Left renal cortex interstitium (tissue), 4 donors: ENCODE results near the gene LRRC8B. TPM values are rescaled to one million over a fixed set of nuclear protein-coding genes. Genes with fewer than 3 reads are reported as not detected.

Experiments used
- DNase-seq, 4 donors: peaks; one replicate each; pipeline ENCODE4 v3.0.0-alpha.2; 2013; ENCODE audit warnings: low read depth in 4 of 4, low spot score in 2 of 4, missing footprints in 1 of 4
- polyA plus RNA-seq, 4 donors: library from polyadenylated mRNA; unstranded; fragments of 120-200 nt; gene quantifications; one replicate each; pipeline ENCODE4 v1.2.1, GENCODE V29; 2013; ENCODE audit not compliant: insufficient read length in 4 of 4

Gene LRRC8B
- polyA plus RNA-seq, 4 donors: 8.2 to 9.3 (median 8.7) TPM

DNA sequence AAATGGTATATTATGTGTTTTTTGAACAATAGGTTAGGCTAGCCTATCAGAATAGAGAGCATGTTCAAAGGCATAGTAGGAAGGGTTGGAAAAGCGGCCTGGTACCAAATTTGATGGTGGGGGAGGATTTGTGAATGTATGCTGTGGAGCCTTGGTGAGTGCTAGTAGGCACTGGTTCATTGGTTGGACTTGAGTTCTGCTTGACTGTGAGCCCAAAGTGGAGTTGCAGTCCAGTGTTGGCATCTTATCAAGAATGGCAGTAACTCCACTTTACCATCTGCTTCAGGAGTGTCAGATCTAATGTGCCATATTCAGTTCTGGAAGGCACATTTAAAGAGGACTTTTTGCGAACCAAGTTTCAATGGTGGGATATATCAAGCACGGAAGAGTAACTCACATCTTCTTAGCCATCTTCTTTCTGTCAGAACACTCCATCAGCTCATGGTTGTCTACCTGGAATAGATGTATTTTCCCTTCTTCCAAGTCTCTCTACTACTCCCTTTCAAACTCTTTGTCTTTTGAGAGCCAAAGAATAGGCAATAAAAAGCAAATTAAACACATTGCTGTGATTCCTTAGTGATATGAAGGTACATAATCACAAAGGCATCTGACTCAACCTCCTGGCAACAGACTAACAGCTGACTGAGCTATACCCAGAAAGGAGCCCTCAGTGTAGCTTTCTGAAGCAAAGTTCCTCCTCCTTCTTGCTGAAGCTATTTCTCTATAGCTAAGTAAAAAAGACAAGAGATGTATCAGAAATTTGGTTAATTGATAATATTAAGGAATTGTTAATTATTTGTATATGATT, 21.7 kb downstream of the LRRC8B start:
- DNase-seq: no peak

DNA sequence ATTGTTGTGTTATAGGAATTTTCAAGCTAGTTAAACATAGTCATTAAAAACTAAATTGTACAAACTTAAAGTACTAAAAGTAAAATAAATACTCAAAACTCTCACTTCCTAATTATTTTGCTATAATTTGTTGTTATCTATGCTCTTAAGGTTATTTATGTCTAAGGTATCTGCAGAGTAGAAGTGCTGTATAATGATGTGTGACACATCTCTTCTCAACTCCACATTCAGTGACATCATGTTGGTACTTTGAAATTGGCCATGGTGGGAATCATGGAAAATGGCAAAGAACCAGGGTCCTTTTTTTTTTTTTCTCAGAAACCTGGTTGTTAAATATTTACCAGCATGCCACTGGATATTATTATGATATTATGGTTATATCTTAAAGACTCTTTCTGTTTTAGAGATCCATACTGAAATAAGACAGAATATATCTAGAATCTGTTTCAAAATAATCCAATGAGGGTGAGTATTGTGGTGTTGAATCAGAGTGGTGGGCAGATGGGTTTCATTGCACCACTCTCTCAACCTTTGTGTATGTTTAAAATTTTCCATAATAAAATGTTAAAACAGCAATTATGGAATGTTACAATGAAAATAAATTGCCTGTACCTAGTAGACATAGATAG, 22.4 kb downstream of the LRRC8B start:
- DNase-seq: no peak

DNA sequence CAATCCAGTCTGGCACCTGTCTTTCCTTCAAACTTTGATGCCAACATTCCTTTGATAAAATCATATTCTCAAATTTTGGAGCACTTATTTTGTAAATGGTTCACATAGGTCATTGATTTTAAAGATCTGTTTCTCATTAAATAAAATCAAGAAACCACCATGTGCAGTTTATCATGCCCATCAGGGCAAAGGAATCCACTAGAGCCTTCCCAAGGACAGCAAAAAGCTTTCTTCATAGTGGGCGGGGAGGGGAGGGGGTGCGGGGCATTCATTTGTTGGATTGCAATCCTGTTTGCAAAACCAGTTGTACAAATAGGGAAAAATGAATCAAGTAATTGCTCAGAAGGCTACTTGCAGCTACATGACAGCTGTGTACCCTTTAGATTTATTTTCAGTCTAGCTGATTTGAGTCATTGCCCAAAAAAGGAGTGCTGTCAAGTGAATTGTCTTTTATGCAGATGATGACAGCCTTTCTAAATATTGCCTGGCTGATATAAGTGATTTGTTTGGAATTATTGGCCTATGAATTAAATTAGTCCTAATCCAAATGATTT, 23.0 kb downstream of the LRRC8B start:
- DNase-seq: no peak

DNA sequence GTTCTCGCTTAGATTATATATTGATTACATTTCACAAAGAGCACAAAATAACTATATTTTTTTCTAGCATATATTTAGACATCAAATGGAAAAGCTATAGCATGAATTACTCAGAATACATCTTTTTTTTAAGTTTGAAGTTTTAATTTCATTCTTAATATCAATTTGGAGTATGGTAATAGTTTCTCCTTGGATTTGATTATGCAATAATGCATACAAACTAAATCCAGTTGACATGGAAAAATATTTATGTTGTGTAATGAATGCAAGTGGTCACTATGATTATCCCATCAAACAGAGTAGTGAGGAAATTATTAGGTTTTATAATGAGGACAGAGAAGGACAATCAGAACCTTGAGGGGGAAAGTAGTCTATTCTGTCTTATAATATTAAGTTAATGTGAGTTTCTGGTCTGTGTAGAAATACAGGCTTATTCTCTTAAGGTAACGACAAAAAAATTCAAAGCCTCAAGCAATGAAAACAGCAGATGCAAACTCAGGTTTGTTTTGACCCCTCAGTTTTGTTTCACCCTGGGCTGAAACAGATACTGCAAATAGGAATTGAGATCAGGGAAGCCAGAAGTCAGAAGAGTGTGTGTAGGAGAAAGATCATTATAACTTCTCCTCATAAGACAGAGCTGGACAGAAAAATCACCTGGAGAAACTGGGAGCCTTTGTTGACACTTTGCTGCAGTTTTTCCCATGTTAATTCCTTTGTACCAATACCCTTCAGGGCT, 23.7 kb downstream of the LRRC8B start:
- no peak for DNase-seq

DNA sequence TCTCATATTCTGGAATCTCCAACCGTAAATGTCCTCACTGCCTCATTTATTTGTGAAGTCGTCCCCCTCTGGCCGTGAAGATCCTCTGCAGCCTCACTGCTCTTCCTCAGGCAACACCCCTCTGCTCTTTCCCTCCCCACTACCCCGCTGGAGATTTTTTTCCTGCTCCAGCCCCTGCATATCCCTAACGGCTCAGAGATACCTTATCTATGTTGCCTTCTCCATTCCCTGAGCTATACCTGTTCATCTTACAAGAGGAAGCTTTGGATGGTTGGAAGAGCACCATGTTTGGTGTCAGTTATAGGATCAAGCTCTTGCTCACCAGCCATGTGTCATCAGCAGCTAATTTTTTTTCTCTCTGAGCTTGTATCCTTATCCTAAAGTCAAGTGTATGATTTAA, 26.4 kb downstream of the LRRC8B start:
- DNase-seq: no peak

DNA sequence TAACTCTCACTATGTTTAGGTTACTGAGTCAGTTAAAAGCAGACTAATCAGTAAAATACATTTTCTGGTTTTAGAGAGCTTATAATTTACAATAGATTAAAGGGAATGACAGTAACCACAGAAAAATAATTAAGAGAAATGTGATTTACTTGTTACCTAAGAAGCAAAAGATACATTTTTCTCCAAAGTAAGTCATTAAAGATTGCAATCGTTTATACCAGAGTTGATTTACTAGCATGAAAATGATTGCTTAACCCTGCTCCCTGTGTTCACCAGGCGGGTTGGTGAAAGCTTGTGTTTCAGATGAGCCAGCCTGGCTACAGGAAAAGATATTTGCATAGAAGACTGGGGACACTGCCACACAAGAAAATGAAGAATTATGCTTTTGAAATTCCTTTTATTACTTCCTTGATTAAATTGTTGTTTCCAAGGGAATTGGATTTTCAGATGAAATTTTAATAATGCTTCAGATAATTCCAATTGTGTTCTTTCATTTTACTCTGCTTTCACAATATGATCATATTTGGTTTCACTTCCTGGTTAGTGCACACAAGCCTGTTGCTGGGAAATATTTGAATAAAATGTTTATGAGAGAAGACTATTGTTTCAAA, 27.9 kb downstream of the LRRC8B start:
- no peak for DNase-seq

DNA sequence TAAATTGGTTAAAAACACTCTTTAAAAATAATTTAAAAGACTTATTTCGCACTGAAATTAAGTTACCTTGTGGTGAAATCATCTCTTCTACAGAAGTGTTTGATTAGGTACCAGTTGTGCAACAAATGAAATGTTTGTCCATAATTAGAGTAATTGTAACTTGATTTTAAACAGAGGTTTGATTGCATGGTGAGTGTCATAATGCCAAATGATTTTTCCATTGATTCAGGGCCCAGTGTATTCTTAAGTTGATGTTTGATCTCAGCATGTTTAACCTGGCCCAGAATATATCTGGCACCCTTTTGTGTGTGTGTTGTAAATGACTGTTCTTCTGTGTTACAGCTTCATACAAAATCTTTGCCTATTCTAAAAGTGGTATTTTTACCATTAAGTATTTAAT, 28.5 kb downstream of the LRRC8B start:
- no peak for DNase-seq

DNA sequence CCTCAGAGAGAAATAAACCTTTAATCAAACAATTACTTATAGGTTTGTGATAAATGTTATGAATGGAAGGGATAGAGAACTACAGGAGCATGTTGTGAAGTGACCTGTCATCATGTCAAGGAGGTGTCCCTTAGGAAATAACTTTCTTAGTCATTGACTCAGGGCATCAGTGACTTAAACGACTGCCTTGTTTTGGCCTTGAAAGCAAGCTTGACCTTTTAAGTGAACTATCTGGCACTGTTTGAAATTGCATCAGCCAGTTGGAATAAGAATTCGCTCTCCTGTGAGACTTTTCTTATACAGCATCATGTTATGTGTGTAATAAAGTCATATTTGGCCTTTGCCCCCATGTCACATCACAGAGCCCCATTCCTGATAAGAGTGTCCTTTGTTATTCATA, 30.9 kb downstream of the LRRC8B start:
- DNase-seq: no peak

DNA sequence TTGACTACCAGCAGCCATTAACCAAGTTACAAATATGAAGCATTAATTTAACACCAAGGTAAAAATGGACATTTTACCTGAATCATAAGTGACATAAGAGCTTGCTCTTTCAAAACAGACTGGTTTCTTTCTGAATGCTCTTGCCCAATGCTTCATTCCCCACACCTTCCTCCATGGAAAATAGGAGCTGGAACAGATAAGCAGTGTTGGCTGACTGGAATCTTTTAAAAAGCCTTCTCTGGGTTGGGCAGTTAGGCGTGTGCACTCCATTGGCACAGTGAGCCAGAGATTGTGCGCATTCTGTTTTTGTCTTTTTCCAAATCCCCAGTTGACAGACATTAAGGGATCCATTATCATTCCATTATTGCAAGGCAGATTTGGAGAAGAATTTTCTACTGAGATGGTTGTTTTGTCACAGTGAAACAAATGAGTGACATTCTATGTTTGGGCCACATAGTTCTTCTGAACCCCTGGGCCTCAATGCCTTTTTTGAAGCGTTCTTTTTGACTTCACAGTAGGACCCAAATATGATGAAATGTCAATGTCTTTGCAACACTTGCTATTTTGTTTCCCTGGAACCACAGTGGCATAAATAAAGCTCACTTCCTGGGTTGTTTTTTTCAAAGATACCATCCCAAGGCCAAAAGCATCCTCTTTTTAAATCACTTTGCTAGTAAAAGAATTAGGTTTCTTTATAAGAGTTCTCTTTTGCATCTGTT, 32.3 kb downstream of the LRRC8B start:
- no peak for DNase-seq

DNA sequence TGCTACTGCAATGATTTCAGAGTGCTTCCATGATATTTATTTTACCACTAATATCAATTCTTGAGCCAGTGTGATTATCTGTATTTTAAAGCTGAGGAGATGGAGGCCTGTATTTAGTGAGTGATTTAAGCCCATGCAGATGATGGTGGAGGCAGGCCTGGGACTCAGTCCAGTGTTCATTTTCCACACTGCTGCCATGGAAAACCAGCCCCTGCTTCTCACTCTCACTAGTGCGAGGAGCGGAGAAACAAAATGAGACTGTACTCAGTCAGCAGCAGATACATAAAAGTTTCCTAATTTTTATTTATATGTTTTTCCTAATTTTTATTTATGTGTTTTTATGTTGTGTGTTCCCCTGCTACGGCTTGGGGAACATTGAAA, 32.8 kb downstream of the LRRC8B start:
- DNase-seq: no peak

DNA sequence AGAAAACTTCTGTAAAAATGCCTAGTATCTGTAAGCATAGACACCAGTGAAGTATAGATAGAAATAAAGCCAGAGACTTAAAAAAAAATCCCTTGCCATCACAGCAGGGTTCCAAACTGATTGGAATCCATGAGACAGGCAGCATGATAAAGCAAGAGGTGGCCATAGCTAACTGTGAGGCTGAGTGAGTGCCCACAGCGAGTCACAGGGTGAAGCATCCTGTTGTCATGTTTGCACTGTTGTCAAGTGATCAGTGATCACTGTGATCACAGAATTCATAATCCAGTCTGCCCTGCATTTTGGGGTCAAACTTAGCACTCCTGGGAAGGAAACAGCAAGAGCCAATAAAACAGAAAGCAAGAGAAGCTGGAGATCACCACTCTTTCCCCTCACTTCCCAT, 33.3 kb downstream of the LRRC8B start:
- no peak for DNase-seq

DNA sequence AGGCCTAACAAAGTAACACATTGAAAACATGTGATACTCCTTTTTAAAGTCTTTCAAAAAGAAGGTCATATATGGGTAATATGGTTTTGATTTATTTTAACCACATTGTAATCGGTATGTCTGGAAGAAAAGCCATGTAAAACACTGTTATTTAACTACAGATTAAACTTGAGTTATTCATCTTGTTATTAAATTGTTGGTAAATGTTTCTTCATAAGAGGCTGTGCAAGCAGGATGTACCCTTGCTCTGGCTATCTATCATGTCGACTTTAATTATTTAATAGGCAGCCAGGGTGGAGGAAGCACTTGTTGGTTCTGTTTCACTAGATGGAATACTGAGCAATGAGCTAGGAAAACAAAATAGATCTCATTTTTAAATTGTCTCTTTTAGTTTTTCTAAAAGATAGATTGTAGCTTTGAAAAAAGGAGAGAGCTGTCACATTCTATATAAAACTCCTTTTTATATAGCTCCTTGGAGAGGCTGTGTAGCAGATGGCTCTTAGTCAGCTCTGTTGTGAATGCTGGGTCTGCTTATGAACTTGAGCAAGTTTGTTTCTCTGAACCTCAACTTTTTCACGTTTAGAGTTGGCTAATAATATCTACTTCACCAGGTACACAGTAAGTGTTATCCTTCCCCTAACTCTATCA, 39.5 kb downstream of the LRRC8B start:
- DNase-seq: no peak

DNA sequence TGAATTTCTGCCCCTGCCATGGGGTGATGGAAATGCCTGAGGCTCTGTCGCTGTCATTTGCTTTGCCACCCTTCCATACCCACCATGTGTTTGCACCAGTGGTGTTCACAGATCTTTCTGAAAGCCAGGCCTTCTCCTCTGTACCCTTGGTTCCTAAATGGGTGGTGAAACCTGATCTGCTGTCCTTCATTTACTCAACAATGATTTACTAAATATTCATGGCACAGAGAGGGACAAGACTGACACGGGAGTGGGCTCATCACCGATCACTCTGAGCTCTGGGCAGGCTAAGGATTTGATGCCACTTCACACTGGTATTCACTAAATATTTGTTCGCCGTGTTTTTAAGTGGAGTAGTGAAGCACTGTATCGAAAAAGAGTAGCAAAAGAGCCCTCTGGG, 40.9 kb downstream of the LRRC8B start:
- no peak for DNase-seq

DNA sequence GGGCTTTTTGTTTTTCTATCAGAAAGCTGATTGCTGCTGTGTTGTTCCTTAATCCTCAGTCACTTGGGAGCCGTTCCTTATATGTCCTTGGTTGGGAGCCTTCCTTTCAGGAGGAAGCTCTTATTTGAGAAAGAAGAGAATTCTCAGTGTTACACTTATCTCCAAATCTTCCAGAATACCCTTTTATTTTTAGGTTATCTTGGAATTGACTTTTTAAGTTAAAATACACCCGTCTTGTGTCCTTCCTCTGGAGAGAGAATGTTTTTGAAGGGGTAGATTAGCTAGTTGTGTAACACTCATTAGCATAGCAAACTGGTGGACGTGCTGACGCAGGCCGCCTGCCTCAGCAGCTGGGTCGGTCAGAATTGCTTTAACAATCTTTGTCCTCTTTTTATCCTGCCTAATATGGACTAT, 42.1 kb downstream of the LRRC8B start:
- no peak for DNase-seq

DNA sequence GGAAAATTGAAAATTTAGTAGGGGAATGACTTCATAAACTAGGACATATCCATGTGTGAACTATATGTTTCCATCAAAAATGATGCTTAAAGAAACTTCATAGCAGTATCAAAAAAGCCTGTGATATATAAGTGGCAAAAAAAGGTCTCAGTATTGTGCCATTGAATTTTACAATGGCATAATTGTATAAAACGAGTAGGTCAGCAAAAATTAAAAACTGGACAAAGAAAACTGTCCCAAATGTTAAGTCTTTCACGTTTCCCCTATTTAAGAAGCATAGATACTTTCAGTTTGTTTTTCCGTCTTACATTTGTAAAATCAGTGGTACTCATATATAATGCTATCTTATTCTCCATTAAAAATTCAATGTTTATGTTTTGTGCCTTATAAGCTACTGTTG, 43.2 kb downstream of the LRRC8B start:
- no peak for DNase-seq

DNA sequence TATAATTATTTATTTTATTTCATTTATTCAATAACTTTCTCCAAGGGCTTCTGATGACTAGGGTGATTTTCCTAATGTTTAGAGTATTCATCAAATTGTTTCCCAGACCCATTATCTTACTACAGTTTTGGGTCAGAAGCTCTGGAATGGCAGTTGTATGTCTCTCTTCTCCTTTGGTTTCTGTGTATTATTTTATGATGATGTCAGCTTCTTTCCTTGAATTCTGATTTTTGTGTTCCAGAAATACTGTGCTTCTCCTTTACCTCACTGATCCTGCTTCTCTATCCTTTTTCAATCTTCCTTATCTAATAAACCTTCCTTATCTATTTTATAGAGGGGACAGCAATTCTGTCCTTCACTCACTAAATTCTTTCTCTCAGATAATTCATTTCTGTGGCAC, 48.8 kb downstream of the LRRC8B start:
- no peak for DNase-seq

DNA sequence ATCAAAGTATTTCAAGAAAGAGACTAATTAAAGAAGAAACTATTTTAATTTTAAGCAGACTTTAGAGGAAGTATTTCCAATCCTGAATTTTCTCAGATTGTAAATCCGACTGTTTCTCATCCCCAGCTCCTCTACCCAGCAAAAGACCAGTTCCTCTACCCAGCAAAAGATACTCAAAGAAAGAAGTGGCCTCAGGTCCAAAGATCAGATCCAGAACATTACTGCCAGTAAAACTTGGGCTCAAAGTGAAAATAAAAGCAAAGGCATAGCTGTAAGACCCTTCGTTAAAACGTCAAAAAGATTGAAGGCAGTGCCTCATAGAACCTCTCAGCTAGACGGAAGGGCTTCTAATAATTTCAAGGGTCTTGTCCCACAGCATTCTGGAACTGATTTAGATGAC, 50.0 kb downstream of the LRRC8B start:
- no peak for DNase-seq

DNA sequence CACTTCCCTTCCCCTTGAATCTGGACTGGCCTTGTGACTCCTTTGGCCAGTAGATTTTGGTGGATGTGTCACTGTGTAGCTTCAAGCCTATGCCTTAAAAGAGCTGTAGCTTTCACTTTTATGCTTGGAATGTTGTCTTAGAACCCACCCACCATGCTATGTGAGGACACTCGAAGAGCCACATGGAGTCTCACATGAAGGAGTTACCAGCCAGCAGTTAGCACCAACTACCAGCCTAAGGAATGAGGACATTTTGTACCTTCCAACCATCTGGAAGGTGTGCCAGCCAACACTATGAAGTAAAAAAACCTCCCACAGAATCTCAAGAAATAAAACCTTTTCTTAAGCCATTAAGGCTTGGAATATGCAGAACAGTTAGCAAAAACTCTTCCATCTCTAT, 50.6 kb downstream of the LRRC8B start:
- no peak for DNase-seq

DNA sequence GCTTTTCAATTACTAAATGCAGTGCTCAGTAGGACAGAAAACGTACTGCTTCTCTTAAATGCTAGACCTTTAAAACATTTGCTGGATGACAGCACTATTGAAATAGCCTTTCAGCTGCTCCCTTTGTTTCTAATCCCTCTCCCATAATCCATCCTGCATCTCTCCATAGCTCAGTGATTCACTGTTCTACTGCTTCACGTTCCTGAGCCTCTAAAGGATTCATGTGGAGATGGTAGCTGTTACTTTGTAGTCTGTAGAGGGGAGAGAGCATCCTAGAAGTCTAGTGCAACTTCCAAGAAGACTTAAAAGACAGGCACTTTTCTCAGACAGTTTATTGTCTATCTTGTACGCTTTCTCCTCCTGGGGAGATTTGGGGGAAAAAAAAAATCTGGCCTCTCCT, 51.4 kb downstream of the LRRC8B start:
- no peak for DNase-seq

DNA sequence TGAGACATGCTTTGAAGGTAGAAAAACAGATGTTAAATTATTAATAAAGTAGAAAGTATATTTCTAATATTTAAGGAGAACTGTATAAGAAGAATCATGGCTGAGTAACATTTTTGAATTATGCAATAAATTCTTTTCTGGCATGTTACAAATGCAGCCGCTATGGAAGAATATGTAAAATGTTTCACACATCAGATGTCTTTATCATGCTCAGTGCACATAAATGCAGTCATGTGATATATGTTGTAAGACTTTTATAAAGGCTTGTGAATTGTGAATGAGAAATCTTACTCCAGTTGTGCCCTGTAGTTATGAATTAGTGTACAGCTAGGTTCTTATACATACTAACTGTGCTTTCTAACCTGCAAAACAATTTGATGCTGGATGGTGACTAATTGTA, 53.5 kb downstream of the LRRC8B start:
- no peak for DNase-seq
